Measurements from ENCODE around the gene CCDC85A.

Gene CCDC85A

GRCh38 chr2:56314371-56314770 lies 130.6 kb downstream of the CCDC85A start:
- no peak for DNase-seq

GRCh38 chr2:56314796-56315195 lies 131.0 kb downstream of the CCDC85A start:
- no peak for DNase-seq

GRCh38 chr2:56315376-56315775 lies 131.6 kb downstream of the CCDC85A start:
- DNase-seq = no peak

- no peak for DNase-seq
These were observed 132.2 kb downstream of the CCDC85A start for GRCh38 chr2:56316011-56316410.

GRCh38 chr2:56318147-56318546 lies 134.4 kb downstream of the CCDC85A start:
- no peak for DNase-seq

- no peak for DNase-seq
These were observed 142.0 kb downstream of the CCDC85A start for GRCh38 chr2:56325661-56326345.

- DNase-seq = no peak
These were observed 142.6 kb downstream of the CCDC85A start for GRCh38 chr2:56326346-56326741.

- DNase-seq = no peak
These were observed 148.0 kb downstream of the CCDC85A start for GRCh38 chr2:56331810-56332209.

- no peak for DNase-seq
These were observed 150.2 kb downstream of the CCDC85A start for GRCh38 chr2:56333812-56334485.

GRCh38 chr2:56334622-56335021 lies 150.8 kb downstream of the CCDC85A start:
- no peak for DNase-seq

GRCh38 chr2:56335101-56335500 lies 151.3 kb downstream of the CCDC85A start:
- no peak for DNase-seq

- no peak for DNase-seq
These were observed 153.6 kb downstream of the CCDC85A start for GRCh38 chr2:56337342-56337741.

- no peak for DNase-seq
These were observed 154.4 kb downstream of the CCDC85A start for GRCh38 chr2:56338232-56338631.

- no peak for DNase-seq
These were observed 161.0 kb downstream of the CCDC85A start for GRCh38 chr2:56344771-56345170.

GRCh38 chr2:56347881-56348280 lies 164.1 kb downstream of the CCDC85A start:
- DNase-seq = no peak

GRCh38 chr2:56348392-56349210 lies 164.8 kb downstream of the CCDC85A start:
- DNase-seq = no peak

- no peak for DNase-seq
These were observed 174.0 kb downstream of the CCDC85A start for GRCh38 chr2:56357655-56358295.

- no peak for DNase-seq
These were observed 178.1 kb downstream of the CCDC85A start for GRCh38 chr2:56361844-56362243.

GRCh38 chr2:56364902-56365301 lies 181.1 kb downstream of the CCDC85A start:
- DNase-seq = no peak

GRCh38 chr2:56369316-56369715 lies 185.5 kb downstream of the CCDC85A start:
- DNase-seq = no peak

- DNase-seq = no peak
These were observed 188.4 kb downstream of the CCDC85A start for GRCh38 chr2:56372071-56372656.

GRCh38 chr2:56375251-56375650 lies 191.5 kb downstream of the CCDC85A start:
- DNase-seq = no peak

Measured in stimulated activated CD4-positive, alpha-beta T cell treated with anti-CD3 and anti-CD28 coated beads, Interleukin-1b, Interleukin-23, amount 100 ng/mL, for 48 hours (primary cell).